Fibroblast of lung (primary cell): Measurements from ENCODE around the gene GRK5. TPM values are rescaled to one million over a fixed set of nuclear protein-coding genes. Genes with fewer than 3 reads are reported as not detected.

Source experiments
- DNase-seq, 2 donors: peaks; one replicate each; pipeline versions ENCODE4 v3.0.0 to v3.0.0-alpha.2; 2010; ENCODE audit warnings: low read depth in 2 of 2
- H2AFZ ChIP-seq: 2 replicates; pipeline ENCODE4 v1.5.1; 2012; ENCODE audit warnings: low read length, control low read depth, inconsistent platforms
- H3K27ac ChIP-seq: 2 replicates; pipeline ENCODE4 v1.5.1; 2011; ENCODE audit warnings: low read length, control low read depth; ENCODE audit not compliant: insufficient read depth
- H3K27me3 ChIP-seq: 2 replicates; pipeline ENCODE4 v1.5.1; 2011; ENCODE audit warnings: mild to moderate bottlenecking, low read length; ENCODE audit not compliant: control insufficient read depth, insufficient read depth
- H3K36me3 ChIP-seq: 2 replicates; pipeline ENCODE4 v1.5.1; 2011; ENCODE audit warnings: low read length; ENCODE audit not compliant: control insufficient read depth, insufficient read depth
- H3K4me1 ChIP-seq: 2 replicates; pipeline ENCODE4 v1.5.1; 2011; ENCODE audit warnings: low read length; ENCODE audit not compliant: control insufficient read depth, insufficient read depth; ENCODE audit errors: extremely low read depth
- H3K4me2 ChIP-seq: 2 replicates; pipeline ENCODE4 v1.5.1; 2011; ENCODE audit warnings: low read length, control low read depth; ENCODE audit not compliant: insufficient read depth; ENCODE audit errors: extremely low read depth
- H3K4me3 ChIP-seq, 4 experiments: fragments of 200-600 bp in 1 of 4; sonication (generic) in 1 of 4; replicated peaks in 1 of 4; 2 replicates each; pipeline ENCODE4 v1.5.1; 2011 to 2016; ENCODE audit warnings: low read length in 4 of 4, low read depth in 3 of 4, mild to moderate bottlenecking in 3 of 4, control low read depth in 2 of 4, inconsistent platforms in 1 of 4, mixed read lengths in 1 of 4; ENCODE audit not compliant: insufficient read depth in 1 of 4; ENCODE audit errors: control extremely low read depth in 1 of 4
- H3K79me2 ChIP-seq: 2 replicates; pipeline ENCODE4 v1.5.1; 2012; ENCODE audit warnings: mild to moderate bottlenecking, low read length, inconsistent platforms; ENCODE audit not compliant: control insufficient read depth, insufficient read depth
- H3K9ac ChIP-seq: 2 replicates; pipeline ENCODE4 v1.5.1; 2011; ENCODE audit warnings: mild to moderate bottlenecking, low read length, control low read depth; ENCODE audit not compliant: insufficient read depth
- H3K9me3 ChIP-seq: 2 replicates; pipeline ENCODE4 v1.5.1; 2012; ENCODE audit warnings: low read depth, low read length; ENCODE audit not compliant: control insufficient read depth, insufficient read depth
- H4K20me1 ChIP-seq: 2 replicates; pipeline ENCODE4 v1.5.1; 2011; ENCODE audit warnings: low read length; ENCODE audit not compliant: control insufficient read depth, insufficient read depth; ENCODE audit errors: extremely low read depth
- CTCF ChIP-seq, 2 donors: IDR thresholded peaks in 1 of 2; conservative IDR thresholded peaks in 1 of 2; 1 replicate in 1 of 2; 2 replicates in 1 of 2; pipeline ENCODE4 v1.5.1; 2011 to 2012; ENCODE audit warnings: low read length in 2 of 2, control low read depth in 1 of 2, inconsistent platforms in 1 of 2, low read depth in 1 of 2, mild to moderate bottlenecking in 1 of 2
- EZH2 ChIP-seq: IDR thresholded peaks from 2 replicates; pipeline ENCODE4 v1.5.1; 2012; ENCODE audit warnings: low read length, control low read depth, mild to moderate bottlenecking; ENCODE audit errors: missing control alignments
- polyA plus RNA-seq, 2 donors: library from polyadenylated mRNA; depleted of rRNA in 1 of 2; stranded (reverse) in 1 of 2; unstranded in 1 of 2; fragments of >200 nt; gene quantifications; 2 replicates each; pipeline ENCODE4 v1.2.1, GENCODE V29; 2011 to 2012; ENCODE audit warnings: missing spikeins in 1 of 2
- total RNA-seq: library from RNA; depleted of rRNA; stranded (reverse); fragments of >200 nt; gene quantifications from 2 replicates; pipeline ENCODE4 v1.2.1, GENCODE V29; 2014

GRK5 gene
- total and polyA plus RNA-seq, 2 donors (not counting 1 experiment from before 2014, with no cell fraction given) = 24.1 to 90.3 TPM

- Histone ChIP-seq H3K4me1 (peaks cover 27% of the 10 kb centered on the region), H2AFZ (no peak overlapping the region), H3K4me2 (no peak overlapping the region), H3K4me3 (no peak overlapping the region), H3K9me3 (no peaks in the 10 kb centered on the region), H3K27me3 (no peaks in the 10 kb centered on the region), H4K20me1 (no peaks in the 10 kb centered on the region), H3K36me3 (no peaks in the 10 kb centered on the region), H3K27ac (peak overlapping the region; percentile 53), H3K9ac (peak overlapping the region; percentile 10), H3K79me2 (peaks cover 19% of the 10 kb centered on the region)
- DNase-seq = peak in 1 of 2 donors; percentile 84
- TF ChIP-seq EZH2 (no peak), CTCF (conservative IDR thresholded peaks at IDR 0.05 in 1 of 2, IDR thresholded peaks at IDR 0.05 in 1 of 2; ENCODE audit: low read depth in 1 of 2, low read length in 2 of 2) (no peak)
These were observed 168.4 kb downstream of the GRK5 start for GRCh38 chr10:119375574-119376272.

- H3K36me3 ChIP-seq = no peaks in the 10 kb centered on the region
- no peak overlapping the region for H2AFZ ChIP-seq
- H4K20me1 ChIP-seq = no peaks in the 10 kb centered on the region
- DNase-seq = no peak
- H3K27ac ChIP-seq = no peak overlapping the region
- peaks cover 16% of the 10 kb centered on the region for H3K4me1 ChIP-seq
- H3K27me3 ChIP-seq = no peaks in the 10 kb centered on the region
- H3K79me2 ChIP-seq = peaks cover 18% of the 10 kb centered on the region
- TF ChIP-seq EZH2 (no peak), CTCF (conservative IDR thresholded peaks at IDR 0.05 in 1 of 2, IDR thresholded peaks at IDR 0.05 in 1 of 2; ENCODE audit: low read depth in 1 of 2, low read length in 2 of 2) (no peak)
- no peak overlapping the region for H3K4me3 ChIP-seq
- no peak overlapping the region for H3K9ac ChIP-seq
- H3K9me3 ChIP-seq = no peaks in the 10 kb centered on the region
- no peak overlapping the region for H3K4me2 ChIP-seq
These were observed 170.1 kb downstream of the GRK5 start for GRCh38 chr10:119377451-119377957.

GRCh38 chr10:119377958-119378736 lies 170.8 kb downstream of the GRK5 start:
- peaks cover 18% of the 10 kb centered on the region for H3K79me2 ChIP-seq
- no peak overlapping the region for H3K4me2 ChIP-seq
- H3K27ac ChIP-seq = no peak overlapping the region
- TF ChIP-seq CTCF (conservative IDR thresholded peaks at IDR 0.05 in 1 of 2, IDR thresholded peaks at IDR 0.05 in 1 of 2; ENCODE audit: low read depth in 1 of 2, low read length in 2 of 2) = no peak
- TF ChIP-seq EZH2 = no peak
- no peak overlapping the region for H3K4me3 ChIP-seq
- H3K9me3 ChIP-seq = no peaks in the 10 kb centered on the region
- H4K20me1 ChIP-seq = no peaks in the 10 kb centered on the region
- no peak overlapping the region for H2AFZ ChIP-seq
- no peaks in the 10 kb centered on the region for H3K27me3 ChIP-seq
- peaks cover 15% of the 10 kb centered on the region for H3K4me1 ChIP-seq
- H3K9ac ChIP-seq = no peak overlapping the region
- peak in 1 of 2 donors; percentile 41 for DNase-seq
- H3K36me3 ChIP-seq = no peaks in the 10 kb centered on the region
